Myocyte (in vitro differentiated cells): ENCODE measurements around the gene ATP6V0C. TPM values are rescaled to one million over a fixed set of nuclear protein-coding genes. Genes with fewer than 3 reads are reported as not detected.
"Not testable (repeated sequence)": the region's sequence is repeated elsewhere in the genome, so short reads cannot be mapped to it uniquely, and the experiment has no call there.

Experiments used
- DNase-seq: peaks from one replicate; pipeline ENCODE4 v3.0.0-alpha.2; 2012; ENCODE audit warnings: low read depth
- total RNA-seq: library from RNA; depleted of rRNA; stranded (reverse); fragments of >200 nt; gene quantifications from 2 replicates; pipeline ENCODE4 v1.2.3, GENCODE V29; 2014

ATP6V0C gene
- total RNA-seq, 1 donor from 2014 or later: 59.2 TPM

DNA sequence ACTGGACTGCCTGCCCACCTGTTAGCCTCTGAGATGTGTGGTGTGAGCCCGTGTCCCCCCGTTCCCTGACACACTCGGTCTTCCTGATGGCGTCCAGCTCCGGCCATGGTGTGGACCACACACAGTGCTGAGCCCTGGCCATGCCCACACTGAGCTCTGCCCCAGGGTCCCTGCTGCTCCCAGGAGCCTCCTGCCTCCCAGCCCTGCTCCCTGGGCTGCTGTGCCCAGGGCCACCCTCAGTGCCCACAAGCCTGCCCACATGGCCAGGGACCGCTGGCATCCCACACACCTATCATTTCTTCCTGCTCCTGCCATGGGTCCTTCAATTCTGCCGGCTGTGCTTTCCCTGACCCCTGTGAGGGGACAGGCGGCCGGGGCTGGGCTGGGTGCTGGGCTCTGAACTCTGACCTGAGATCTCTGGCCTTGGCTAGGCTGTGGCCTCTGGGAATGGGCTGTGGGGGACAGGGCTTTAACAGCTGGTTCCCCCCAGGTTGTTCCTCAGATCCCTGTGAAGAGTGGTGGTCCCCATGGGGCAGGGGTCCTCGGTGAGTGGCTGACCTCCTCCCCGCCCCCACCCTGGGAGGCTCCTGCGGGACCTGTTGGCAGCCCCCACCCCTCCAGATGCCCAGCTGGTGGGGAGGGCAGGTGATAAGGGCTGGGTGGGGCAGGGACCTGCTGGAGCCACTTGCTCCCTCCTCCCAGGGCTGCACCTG lies 13.5 kb downstream of the ATP6V0C start:
- no peak for DNase-seq

DNA sequence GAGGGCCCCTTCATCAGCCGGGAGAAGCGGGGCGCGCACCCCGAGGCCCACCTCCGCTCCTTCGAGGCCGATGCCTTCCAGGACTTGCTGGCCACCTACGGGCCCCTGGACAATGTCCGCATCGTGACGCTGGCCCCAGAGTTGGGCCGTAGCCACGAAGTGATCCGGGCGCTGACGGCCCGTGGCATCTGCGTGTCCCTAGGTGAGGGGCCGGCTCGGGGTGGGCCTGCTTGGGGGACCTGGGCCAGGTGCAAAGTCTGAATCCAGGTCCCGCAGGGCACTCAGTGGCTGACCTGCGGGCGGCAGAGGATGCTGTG lies 14.0 kb downstream of the ATP6V0C start:
- DNase-seq: no peak

DNA sequence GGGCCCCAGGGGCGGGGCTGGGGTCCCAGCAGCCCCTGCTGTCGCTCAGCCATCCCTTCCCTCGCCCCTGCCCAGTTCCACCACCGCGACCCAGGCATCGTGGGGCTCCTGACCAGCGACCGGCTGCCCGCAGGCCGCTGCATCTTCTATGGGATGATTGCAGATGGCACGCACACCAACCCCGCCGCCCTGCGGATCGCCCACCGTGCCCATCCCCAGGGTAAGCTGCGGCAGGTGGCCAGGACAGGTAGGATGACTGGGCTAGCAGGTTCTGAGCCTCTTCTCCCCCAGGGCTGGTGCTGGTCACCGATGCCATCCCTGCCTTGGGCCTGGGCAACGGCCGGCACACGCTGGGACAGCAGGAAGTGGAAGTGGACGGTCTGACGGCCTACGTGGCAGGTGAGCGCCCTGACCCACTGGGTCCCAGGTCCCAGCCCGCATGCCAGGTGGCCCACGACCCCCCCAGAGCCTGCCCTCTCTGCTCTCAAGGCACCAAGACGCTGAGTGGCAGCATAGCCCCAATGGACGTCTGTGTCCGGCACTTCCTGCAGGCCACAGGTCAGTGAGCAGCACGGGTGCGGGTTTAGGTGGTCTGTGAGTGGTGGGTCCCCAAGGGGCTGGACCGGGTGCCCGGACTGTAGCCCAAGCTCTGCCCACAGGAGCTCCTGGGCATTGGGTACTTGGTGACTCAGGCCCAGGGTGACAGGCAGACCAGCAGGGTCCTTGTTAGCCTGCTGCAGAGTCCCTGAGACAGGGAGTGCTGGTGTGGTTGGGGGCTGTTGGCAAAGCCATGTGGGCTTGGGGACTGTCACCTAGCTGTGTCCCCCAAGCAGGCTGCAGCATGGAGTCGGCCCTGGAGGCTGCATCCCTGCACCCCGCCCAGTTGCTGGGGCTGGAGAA lies 14.7 kb downstream of the ATP6V0C start:
- no peak for DNase-seq

DNA sequence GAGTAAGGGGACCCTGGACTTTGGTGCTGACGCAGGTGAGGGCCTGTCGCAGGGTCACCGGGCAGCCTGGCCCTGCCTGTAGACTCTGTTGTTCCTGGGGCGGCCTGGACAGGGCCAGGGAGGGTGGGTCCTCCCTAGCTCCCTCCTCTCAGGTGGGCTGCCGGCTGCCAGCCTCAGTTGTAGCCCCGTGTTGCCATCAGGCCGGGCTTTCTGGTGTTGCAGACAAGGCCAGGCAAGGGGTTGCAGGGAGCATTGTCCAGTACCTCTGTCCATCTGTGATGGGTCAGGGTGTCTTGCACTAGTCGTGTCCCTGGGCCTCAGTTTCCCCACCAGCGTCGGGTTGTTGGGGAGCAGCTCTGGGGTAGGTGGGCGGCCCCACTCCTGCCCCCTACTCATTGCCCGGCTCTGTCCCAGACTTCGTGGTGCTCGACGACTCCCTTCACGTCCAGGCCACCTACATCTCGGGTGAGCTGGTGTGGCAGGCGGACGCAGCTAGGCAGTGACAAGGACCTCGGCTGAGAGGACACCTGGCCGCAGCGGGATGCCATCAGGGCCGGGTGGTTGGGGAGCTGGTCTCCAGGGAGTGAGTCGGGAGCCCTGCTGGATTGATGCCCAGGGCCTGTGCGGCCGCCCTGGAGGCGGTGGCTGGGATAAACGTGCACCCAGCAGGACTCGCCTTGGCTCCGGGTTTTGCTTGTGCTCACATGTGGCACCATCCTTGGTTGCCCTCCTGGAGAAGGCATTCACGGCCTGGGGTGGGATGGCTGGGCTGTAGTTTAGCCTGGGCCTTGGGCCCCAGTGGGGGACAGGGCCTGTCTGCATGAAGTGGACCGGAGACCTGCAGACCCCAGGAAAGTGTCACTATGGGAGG lies 15.5 kb downstream of the ATP6V0C start:
- no peak for DNase-seq

DNA sequence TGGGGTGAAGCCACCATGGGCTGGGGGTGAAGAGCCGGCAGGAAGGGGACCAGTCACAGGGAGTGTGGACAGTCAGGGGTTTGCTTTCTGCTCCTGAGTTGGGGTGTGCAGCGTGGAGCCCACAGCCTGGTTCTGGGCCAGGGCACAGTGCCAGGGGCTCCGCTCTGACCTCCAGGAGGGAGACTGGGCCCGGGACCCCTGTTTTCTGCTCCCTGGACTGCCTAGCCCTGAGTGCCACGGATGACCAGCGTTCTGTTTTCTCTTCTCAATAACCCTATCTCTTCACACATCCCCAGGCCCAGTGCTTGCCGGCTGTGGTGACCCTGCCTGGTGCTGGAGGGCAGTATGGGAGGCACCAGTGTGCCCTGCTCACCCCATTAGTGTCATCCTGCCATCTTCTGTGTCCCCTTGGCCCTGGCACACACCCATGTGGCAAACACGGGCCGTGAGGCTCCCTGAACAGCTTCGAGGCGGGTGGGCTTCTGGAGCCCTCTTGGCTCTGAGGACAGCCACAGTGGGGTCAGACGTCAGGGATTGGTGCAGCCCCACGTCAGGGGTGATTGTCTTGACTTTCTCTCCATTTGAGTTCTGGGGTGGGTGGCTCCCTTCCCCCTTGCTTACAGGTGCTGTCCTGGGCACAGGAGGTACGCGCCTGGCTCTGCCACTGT lies 16.3 kb downstream of the ATP6V0C start:
- no peak for DNase-seq

DNA sequence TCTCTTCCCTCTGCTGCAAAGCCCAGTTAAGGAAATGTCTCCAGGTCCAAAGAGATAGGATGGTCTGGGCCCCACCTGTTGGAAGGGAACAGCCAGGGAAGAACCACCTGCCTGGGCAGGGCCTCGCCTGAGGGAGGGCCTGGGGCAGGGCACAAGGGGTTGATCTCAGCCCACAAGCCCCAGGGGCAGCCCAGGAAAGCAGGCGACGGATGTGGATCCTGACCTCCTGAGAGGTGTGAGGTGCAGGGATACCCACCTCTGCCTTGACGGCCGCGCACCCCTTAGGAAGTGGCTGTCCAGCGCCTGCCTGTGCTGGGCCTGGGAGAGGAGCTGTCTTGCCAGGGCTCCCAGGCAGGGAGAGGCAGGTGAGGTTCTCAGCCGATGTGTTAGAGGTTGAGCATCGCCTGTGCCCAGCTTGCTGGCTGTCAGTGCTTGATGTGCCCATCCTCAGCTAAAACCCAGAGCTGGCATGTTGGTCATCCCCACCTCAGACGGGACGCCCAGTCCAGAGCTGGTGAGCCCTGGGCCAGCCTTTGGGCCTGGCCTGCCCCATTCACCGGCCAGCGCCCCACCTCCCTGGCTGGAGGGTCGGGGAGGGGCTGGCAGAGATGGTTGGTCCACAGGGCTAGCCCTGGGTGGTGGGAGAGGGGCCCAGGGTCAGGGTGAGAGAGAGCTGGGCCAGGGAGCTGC lies 17.0 kb downstream of the ATP6V0C start:
- DNase-seq: no peak

DNA sequence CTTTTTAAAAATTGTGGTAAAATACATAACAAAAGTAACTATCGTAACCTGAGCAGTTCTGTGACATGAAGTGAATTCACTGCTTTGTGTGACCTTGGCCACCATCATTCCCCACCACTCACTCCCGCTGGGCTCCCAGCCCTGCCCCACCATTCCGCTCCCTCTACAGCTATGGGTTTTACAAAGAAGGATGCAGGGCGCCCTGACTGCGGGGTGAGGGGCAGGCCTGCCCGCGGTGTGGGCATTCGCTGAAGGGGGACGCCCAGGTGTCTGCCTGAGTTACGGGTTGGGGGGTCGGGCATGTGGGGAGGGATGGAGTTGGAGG lies 17.6 kb downstream of the ATP6V0C start, which contains the start of gene CEMP1:
TSS of gene CEMP1 (minus strand) at position 38 of the 325 bp plus-strand sequence. CDS start 335 bp downstream, outside the sequence.
- DNase-seq: no peak

DNA sequence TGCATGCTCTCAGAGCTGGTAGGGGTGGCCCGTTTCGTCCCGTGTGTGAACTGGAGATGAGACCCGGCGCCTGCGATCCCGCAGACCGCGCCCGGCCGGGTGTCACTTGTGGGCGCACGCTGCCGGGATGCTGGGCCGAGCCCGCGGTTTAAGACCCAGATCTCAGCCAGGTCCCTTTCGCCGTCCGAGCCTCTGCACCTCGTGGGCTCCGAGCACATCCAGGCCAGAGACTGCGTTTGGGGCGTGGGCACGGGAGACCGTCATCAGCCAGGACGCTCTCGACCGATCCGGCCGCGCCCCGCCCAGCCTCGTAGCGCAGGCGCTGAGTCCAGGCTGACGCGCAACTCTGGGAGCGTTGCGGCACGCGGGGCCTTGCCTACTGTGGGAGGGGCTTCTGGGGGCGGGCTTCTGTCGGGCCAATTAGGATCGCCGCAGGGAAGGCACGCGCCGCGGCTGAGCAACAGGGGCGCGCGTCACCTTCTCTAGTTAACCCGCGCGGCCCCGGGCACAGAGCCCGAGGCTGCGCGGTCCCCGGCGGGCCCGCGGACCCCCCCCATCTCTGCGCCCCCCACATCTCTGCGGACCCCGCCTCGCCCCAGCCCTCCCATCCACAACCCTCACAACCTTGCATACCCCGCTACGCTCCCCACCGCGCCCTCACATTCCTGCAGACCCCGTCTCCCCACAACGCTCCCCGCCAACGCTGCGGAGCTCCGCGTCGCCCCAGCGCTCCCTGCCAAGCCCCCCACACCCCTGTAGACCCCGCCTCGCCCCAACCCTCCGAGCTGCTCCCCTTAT lies 18.1 kb downstream of the ATP6V0C start:
- DNase-seq: peak; percentile 97

DNA sequence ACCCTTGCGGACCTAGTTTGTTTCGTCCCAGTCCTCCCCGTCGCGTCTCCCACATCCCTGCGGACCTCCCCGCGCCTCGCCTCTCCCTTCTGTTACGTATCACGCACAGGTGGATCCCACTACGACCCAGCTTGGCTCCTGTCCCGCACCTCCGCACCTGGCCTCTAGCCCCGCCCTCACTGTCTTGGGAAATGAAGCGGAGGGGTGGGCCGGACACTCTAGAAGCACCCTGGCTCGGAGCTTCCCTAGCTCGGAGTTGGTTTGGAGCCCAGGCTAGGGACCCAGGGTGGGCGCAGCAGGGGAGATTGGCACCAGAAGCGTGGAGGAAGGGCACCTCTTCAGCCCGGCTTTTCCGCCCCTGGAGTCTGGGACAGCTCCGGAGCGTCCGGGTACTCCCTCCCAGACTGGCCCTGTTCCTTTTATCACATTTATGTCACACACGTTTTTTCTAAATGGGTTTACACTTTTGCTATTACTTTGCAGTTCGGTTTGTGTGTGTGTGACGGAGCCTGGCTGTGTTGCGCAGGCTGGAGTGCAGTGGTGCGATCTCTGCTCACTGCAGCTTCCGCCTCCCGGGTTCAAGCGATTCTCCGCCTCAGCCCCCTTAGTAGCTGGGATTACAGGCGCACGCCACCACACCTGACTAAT lies 18.9 kb downstream of the ATP6V0C start:
- peak; percentile 42 for DNase-seq

DNA sequence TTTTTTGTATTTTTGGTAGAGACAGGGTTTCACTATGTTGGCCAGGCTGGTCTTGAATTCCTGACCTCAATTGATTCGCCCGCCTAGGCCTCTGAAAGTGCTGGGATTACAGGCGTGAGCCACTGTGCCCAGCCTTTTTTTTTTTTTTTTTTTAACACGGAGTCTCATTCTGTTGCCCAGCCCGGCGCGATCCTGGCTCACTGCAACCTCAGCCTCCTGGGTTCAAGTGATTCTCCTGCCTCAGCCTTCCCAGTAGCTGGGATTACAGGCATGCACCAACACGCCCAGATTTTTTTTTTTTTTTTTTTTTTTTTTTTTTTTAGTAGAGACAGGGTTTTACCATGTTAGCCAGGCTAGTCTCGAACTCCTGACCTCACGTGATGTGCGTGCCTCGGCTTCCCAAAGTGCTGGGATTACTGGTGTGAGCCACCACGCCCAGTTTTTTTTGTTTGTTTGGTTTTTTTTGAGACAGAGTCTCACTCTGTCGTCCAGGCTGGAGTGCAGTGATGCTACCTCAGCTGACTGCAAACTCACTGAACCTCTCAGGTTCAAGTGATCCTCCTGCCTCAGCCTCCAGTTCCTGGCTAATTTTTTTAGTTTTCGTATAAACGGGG lies 19.5 kb downstream of the ATP6V0C start:
- not testable (repeated sequence) for DNase-seq

DNA sequence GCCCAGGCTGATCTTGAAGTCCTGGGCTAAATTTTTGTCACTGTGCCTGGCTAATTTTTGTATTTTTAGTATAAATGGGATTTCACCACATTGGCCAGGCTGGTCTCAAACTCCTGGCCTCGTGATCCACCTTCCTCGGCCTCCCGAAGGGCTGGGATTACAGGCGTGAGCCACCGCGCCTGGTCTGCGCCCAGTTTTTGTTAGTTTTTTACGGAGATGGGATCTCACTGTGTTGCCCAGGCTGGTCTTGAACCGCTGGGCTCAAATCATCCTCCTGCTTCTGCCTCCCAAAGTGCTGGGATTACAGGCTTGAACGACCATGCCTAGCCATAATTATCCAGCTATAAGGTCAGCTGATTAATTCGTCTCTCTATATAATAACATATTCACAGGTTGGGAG lies 20.2 kb downstream of the ATP6V0C start:
- DNase-seq: no peak

DNA sequence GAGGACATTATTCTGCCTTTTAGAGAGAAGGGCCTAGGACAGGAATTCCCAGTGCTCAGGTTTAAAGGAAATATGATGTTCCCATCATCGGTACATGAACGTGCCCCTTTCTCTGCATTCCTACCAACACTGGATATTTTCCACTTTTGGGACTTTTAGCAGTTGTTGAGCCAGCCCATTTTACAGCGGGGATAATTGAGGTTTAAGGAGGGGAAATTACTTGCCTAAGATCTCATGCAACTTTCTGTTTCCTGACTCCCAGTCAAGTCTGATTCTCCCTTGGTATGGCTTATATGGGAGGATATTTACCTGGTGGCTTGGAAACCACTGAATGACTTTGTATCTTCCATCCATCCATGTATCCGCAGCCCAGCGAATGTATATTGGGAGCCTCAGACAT lies 20.6 kb downstream of the ATP6V0C start:
- DNase-seq: not testable (repeated sequence)

DNA sequence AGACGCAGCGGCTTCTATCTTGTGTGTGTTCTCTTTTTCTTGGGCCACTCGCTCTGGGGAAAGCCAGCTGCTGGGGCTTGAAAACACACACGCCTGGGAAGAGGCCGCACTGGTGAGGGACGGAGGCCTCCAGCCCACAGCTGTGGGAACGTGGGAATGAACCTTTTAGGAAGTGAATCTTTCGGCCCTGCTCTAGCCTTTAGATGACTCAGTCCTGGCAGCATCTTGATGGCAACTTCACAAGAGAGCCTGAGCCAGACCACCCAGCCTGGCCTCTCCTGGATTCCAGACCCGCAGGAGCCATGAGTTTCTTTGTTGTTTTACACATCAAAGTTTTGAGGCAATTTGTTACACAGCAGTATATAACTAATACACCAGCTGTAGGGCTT lies 21.9 kb downstream of the ATP6V0C start:
- DNase-seq: peak; percentile 74

DNA sequence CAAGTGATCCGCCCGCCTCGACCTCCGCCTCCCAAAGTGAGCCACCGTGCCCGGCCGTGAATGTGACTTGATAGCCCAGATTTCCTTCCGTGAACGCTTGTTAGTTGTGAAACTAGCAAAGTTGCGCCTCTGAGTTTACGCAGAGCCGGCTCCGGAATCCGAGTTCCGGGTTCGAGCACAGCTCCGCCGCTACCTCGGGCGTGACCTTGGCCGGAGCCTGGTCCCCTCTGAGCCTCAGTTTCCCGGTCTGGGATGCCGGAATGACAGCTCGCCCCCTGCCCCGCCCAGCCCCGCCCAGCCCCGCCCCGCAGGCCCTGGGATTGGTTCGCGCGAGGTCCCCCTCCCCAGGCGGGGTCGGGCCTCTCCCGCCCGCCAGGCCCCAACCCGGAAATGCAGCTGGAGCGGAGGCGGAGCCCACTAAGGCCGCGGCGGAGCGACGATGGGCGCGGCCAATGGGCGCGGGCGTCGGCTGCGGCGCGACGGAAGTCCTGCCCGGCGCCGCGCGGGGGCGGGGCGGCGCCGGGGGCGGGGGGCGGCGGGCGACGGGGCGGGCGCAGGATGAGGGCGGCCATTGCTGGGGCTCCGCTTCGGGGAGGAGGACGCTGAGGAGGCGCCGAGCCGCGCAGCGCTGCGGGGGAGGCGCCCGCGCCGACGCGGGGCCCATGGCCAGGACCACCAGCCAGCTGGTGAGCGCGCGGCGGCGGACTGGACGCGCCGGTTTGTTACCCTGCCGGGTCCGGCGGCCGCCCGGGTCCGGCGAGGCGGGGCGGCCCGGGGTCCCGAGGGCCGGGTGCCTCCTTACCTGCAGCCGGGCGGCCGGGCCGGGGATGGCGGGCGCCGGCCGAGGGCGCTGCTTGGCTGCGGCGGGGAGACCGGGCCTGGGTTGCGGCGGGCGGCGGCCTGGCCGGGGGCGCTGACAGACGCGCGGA lies 24.0 kb downstream of the ATP6V0C start, which contains the start of gene PDPK1:
TSS of gene PDPK1 (plus strand) at position 571 of the 929 bp plus-strand sequence. CDS start at position 663, 92 bp downstream.
- peak; percentile 95 for DNase-seq

DNA sequence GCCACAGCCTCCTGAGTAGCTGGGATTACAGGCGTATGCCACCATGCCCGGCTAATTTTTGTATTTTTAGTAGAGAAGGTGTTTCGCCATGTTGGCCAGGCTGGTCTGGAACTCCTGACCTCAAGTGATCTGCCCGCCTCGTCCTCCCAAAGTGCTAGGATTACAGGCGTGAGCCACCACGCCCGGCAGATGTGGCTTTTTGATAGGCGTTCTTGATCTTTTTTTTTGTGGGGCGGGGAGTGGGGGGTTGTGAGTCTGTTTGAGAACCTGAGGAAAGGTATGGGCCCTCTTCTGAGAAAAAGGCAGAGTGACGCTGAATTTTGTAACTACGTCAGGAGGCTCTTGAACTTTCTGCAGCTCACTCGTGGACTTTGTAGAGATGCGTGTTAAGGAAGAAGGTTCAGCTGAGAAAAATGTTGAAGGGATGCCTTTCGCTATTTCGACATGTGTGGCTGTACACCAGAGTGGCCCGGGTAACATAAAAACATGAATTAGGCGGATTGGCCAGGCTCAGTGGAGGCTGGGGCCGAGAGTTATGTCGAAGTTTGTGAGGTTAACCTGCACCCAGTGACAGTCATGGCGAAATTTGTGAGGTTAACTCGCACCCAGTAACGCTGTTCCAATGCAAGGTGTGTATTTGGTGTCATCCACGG lies 25.6 kb downstream of the ATP6V0C start:
- DNase-seq: not testable (repeated sequence)

DNA sequence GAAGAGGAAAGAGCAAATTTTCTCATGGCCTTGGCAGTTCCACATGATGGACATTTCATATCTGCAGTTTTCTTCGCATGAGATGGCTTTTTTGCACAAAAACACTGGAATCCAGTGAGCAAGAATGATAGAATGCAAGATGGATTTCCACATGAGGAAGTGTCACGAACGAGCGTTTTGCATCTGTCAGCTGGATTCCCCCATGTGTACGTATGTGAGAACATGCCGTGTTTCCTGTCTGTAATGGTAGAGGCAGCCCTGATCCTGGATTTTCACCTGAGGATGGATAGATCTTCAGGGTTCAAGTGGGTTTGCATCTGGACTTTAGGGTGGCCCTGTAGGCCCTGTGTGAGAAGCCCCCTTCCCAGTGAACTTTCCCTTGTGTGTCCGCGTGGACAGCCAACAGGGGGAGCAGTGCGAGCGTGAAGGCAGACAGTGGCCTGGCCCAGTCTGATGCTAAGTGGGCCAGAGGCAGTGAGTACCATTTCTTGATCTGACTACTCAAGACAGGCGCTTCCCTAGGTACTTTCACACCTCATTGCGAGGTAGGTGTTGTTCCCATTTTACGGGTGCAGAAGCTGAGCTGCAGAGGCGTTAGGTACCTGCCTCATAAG lies 26.2 kb downstream of the ATP6V0C start:
- peak; percentile 44 for DNase-seq
